Measurements from ENCODE around the gene CRYM. TPM values are rescaled to one million over a fixed set of nuclear protein-coding genes. Genes with fewer than 3 reads are reported as not detected.
"Not testable (repeated sequence)": the region's sequence is repeated elsewhere in the genome, so short reads cannot be mapped to it uniquely, and the experiment has no call there.

The CRYM gene
- total RNA-seq, 1 donor from 2014 or later = 9.3 TPM

DNA sequence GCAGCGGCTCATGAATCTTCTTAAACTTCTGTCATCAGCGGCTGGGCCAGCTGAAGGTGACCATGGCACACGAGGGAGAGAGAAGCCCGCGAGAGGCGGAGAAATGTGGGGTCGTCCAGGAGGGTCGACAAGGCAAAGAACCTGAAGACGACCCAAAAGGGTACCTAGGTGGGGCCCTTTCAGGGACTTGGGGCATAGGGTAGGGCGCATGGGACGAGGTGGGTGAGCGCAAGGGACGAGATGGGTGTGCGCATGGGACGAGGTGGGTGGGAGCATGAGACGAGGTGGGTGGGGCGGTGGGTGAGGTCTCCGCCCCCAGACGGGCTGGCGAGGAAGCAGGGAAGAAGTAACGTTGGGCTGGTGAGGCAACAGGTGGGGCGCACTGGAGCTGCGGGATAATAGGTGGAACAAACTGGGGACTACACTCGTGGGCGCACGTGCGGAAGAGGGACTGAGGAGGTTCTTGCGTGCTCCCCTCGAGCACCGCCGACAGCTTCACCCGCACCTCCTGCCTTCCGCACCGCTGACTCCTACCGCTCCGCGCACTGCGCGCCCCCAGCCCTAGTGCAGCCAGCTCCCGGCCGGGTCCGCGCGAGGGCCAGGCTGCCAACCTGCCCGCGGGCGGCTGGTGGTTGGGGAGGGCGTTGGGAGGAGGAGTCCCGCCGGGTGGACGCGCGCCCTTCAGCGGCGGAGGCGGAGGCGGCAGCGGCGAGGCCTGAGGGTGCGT is 23.2 kb upstream of the CRYM start:
- Histone ChIP-seq H3K4me3 (peak overlapping the region; percentile 71), H3K27me3 (ENCODE audit: low read depth) (no peaks in the 10 kb centered on the region), H3K36me3 (no peaks in the 10 kb centered on the region), H3K27ac (peak overlapping the region; percentile 76), H3K9me3 (no peaks in the 10 kb centered on the region), H3K4me1 (peaks cover 8% of the 10 kb centered on the region)
- intact Hi-C loops (cut with DNase I) = loop anchor here (10.0 kb wide), 1 partner anchor 127 kb away; no protein-coding TSS in a partner anchor
- TF ChIP-seq, protein P1, sequence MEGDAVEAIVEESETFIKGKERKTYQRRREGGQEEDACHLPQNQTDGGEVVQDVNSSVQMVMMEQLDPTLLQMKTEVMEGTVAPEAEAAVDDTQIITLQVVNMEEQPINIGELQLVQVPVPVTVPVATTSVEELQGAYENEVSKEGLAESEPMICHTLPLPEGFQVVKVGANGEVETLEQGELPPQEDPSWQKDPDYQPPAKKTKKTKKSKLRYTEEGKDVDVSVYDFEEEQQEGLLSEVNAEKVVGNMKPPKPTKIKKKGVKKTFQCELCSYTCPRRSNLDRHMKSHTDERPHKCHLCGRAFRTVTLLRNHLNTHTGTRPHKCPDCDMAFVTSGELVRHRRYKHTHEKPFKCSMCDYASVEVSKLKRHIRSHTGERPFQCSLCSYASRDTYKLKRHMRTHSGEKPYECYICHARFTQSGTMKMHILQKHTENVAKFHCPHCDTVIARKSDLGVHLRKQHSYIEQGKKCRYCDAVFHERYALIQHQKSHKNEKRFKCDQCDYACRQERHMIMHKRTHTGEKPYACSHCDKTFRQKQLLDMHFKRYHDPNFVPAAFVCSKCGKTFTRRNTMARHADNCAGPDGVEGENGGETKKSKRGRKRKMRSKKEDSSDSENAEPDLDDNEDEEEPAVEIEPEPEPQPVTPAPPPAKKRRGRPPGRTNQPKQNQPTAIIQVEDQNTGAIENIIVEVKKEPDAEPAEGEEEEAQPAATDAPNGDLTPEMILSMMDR (IDR thresholded peaks at IDR 0.05) = peak; percentile 39
- DNase-seq = peak; percentile 82
- ATAC-seq = peak; percentile 87 to 92

DNA sequence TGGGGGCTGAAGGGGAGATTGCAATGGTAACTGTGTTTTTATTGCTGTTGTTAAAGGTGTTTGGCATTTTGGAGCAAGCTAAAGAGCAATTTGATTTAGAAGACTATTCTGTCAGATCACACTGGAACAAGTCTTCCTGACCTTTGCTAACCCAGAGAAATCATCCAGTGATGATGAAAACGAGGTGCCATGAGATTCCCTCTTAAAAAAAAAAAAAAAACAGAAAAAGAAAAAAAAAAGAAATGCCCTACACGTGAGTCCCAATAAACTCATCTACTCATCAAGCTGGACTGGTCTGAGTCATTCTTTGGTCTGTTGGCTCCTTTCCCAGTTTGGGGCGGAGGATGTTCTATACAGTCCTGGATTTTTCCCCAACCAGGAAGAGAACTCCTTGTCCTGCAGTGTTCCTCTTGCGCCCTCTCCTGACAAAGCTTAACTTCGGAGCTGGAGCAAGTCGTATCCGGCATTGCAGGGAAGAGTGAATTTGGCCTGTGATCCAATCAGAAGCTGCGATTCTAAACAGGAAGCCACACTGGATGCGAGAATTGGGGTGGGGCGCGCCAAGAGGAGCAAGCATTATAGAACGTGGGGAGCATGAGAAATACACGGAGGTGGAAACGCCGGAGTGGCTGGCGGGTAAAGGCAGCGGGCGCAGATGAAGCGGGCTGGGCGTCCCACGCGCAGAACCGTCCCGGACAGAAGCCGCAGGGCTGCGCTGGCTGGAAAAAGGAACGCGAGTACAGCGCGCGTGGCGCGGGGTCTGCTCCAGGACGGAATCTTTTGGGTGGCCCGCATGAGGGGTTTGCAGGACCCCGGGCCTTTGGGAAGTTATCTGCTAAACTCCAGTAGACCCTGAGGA is 22.4 kb upstream of the CRYM start:
- DNase-seq (peak; percentile 86), ATAC-seq (peak; percentile 95 to 96)
- intact Hi-C loops (cut with DNase I) = loop anchor here (10.0 kb wide), 1 partner anchor 126 kb away; no protein-coding TSS in a partner anchor
- Histone ChIP-seq H3K4me3 (peak overlapping the region; percentile 71), H3K27ac (peak overlapping the region; percentile 76), H3K4me1 (peaks cover 8% of the 10 kb centered on the region), H3K27me3 (ENCODE audit: low read depth) (no peaks in the 10 kb centered on the region), H3K9me3 (no peaks in the 10 kb centered on the region), H3K36me3 (no peaks in the 10 kb centered on the region)
- TF ChIP-seq, protein P1 (IDR thresholded peaks at IDR 0.05) = peak; percentile 75

DNA sequence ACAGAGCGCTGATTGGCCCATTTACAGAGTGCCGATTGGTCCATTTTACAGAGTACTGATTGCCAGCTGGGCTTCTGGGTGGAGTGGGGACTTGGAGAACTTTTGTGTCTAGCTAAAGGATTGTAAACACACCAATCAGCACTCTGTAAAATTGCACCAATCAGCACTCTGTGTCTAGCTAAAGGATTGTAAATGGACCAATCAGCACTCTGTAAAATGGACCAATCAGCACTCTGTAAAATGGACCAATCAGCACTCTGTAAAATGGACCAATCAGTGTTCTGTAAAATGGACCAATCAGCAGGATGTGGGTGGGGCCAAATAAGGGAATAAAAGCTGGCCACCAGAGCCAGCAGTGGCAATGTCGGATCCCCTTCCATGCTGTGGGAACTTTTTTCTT is 11.7 kb upstream of the CRYM start:
- ATAC-seq; intact Hi-C loops (cut with DNase I); DNase-seq; H3K9me3 ChIP-seq; H3K27ac ChIP-seq; H3K4me1 ChIP-seq; H3K36me3 ChIP-seq; H3K4me3 ChIP-seq: not testable (repeated sequence)
- peaks cover 18% of the 10 kb centered on the region for H3K27me3 ChIP-seq (ENCODE audit: low read depth)

DNA sequence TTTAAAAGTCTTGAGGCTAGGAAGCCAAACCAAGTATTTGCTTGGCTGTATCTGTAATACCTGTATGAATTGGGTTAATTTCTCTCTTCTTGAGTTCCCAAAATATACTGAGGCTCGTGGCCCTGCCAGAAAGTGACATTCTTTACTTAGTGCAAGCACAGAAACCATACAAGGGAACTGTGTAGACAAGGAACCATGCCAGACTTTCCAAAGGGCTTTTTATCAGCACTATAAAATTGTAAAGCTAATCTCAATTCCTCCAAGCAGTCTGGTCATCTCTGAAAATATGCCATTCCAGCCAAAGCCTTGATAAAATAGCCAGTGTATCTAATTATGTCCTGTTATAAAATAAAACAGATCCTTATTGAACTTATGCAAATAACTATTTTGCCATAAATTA is 7.2 kb upstream of the CRYM start:
- Histone ChIP-seq H3K4me3 (no peak overlapping the region), H3K9me3 (no peaks in the 10 kb centered on the region), H3K27ac (no peak overlapping the region), H3K36me3 (no peaks in the 10 kb centered on the region), H3K27me3 (ENCODE audit: low read depth) (peaks cover 30% of the 10 kb centered on the region), H3K4me1 (peaks cover 9% of the 10 kb centered on the region)
- ATAC-seq (no peak), DNase-seq (no peak)
- intact Hi-C loops (cut with DNase I) = no loop called here
- TF ChIP-seq, protein P1 (IDR thresholded peaks at IDR 0.05) = no peak

DNA sequence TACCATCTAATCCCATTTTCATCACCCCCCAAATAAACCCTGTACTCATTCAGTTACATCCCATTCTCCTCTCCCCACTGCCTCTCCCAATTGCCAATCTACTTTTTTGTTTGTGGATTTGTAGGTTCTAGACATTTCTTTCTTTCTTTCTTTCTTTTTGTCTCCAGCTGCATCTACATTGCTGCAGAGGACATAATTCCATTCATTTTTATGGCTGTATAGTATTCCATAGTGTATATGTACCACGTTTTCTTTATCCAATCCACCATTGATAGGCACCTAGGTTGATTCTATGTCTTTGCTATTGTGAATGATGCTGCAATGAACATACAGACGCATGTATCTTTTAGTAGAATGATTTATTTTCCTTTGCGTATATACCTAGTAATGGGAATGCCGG is 6.3 kb upstream of the CRYM start:
- H3K27me3 ChIP-seq (ENCODE audit: low read depth) = peaks cover 30% of the 10 kb centered on the region

More for the DNA sequence above, 6.3 kb upstream of the CRYM start:
- TF ChIP-seq, protein P1 (IDR thresholded peaks at IDR 0.05) = no peak
- H3K36me3 ChIP-seq = no peaks in the 10 kb centered on the region
- peaks cover 9% of the 10 kb centered on the region for H3K4me1 ChIP-seq
- no peaks in the 10 kb centered on the region for H3K9me3 ChIP-seq
- no peak for ATAC-seq
- H3K27ac ChIP-seq = no peak overlapping the region
- DNase-seq = no peak
- intact Hi-C loops (cut with DNase I) = no loop called here
- no peak overlapping the region for H3K4me3 ChIP-seq

Data from lower lobe of right lung (tissue), 2 donors.